CD14-positive monocyte (primary cell): ENCODE measurements around the gene CATSPER1. TPM values are rescaled to one million over a fixed set of nuclear protein-coding genes. Genes with fewer than 3 reads are reported as not detected.

Source experiments
- DNase-seq, 3 donors: peaks; one replicate each; pipeline ENCODE4 v3.0.0-alpha.2; 2011 to 2022
- H2AFZ ChIP-seq: 2 replicates; pipeline ENCODE4 v1.6.0; 2012; ENCODE audit warnings: mild to moderate bottlenecking, low read depth, low read length, inconsistent platforms; ENCODE audit not compliant: insufficient read depth, poor library complexity, severe bottlenecking
- H3K27ac ChIP-seq, 2 donors: 1 replicate in 1 of 2; 2 replicates in 1 of 2; pipeline ENCODE4 v1.5.1; 2012 to 2013; ENCODE audit warnings: low read length in 2 of 2, control low read depth in 1 of 2, inconsistent platforms in 1 of 2, low read depth in 1 of 2, mild to moderate bottlenecking in 1 of 2
- H3K27me3 ChIP-seq, 2 donors: one replicate each; pipeline versions ENCODE4 v1.6.0 to v1.6.1; 2011 to 2013; ENCODE audit warnings: low read length in 2 of 2; ENCODE audit not compliant: control insufficient read depth in 2 of 2, insufficient read depth in 2 of 2
- H3K36me3 ChIP-seq, 2 donors: replicated peaks in 1 of 2; 1 replicate in 1 of 2; 2 replicates in 1 of 2; pipeline versions ENCODE4 v1.5.1 to v1.6.1; 2012 to 2013; ENCODE audit warnings: low read length in 2 of 2, control low read depth in 1 of 2, inconsistent platforms in 1 of 2, mild to moderate bottlenecking in 1 of 2; ENCODE audit not compliant: insufficient read depth in 2 of 2, control insufficient read depth in 1 of 2
- H3K4me1 ChIP-seq, 2 donors: 1 replicate in 1 of 2; 2 replicates in 1 of 2; pipeline versions ENCODE4 v1.5.1 to v1.6.1; 2012 to 2013; ENCODE audit warnings: low read length in 2 of 2, control low read depth in 1 of 2, inconsistent platforms in 1 of 2, mild to moderate bottlenecking in 1 of 2, moderate library complexity in 1 of 2; ENCODE audit not compliant: insufficient read depth in 2 of 2, control insufficient read depth in 1 of 2
- H3K4me2 ChIP-seq: replicated peaks from 2 replicates; pipeline ENCODE3; 2012; ENCODE audit warnings: low read length, moderate library complexity, mild to moderate bottlenecking; ENCODE audit not compliant: poor library complexity, severe bottlenecking; ENCODE audit errors: extremely low read depth
- H3K4me3 ChIP-seq, 3 experiments: fragments of 200-600 bp in 1 of 3; sonication (generic) in 1 of 3; replicated peaks in 1 of 3; 1 replicate in 2 of 3; 2 replicates in 1 of 3; pipeline ENCODE4 v1.5.1; 2011 to 2013; ENCODE audit warnings: low read length in 3 of 3, mild to moderate bottlenecking in 3 of 3, control low read depth in 2 of 3, low read depth in 2 of 3, inconsistent platforms in 1 of 3, moderate library complexity in 1 of 3
- H3K79me2 ChIP-seq: 2 replicates; pipeline ENCODE4 v1.6.0; 2012; ENCODE audit warnings: mild to moderate bottlenecking, control low read depth, inconsistent platforms, low read length, moderate library complexity; ENCODE audit not compliant: insufficient read depth
- H3K9ac ChIP-seq: 2 replicates; pipeline ENCODE4 v1.6.0; 2017; ENCODE audit warnings: low read length, mild to moderate bottlenecking; ENCODE audit not compliant: insufficient read depth, poor library complexity, severe bottlenecking
- H3K9me3 ChIP-seq, 2 donors: replicated peaks in 1 of 2; 1 replicate in 1 of 2; 2 replicates in 1 of 2; pipeline versions ENCODE4 v1.5.1 to v1.6.1; 2012 to 2013; ENCODE audit warnings: low read length in 2 of 2, control low read depth in 1 of 2; ENCODE audit not compliant: control insufficient read depth in 1 of 2, insufficient read depth in 1 of 2
- H4K20me1 ChIP-seq: 2 replicates; pipeline ENCODE4 v1.6.0; 2012; ENCODE audit warnings: mild to moderate bottlenecking, low read length, control low read depth, moderate library complexity; ENCODE audit not compliant: insufficient read depth
- H3K27ac Mint-ChIP-seq, 7 donors: one replicate each; pipeline ENCODE4 v1.8.0; 2020; ENCODE audit warnings: mild to moderate bottlenecking in 7 of 7, mixed read lengths in 7 of 7, moderate library complexity in 6 of 7, inconsistent platforms in 2 of 7
- H3K27me3 Mint-ChIP-seq, 3 donors: one replicate each; pipeline ENCODE4 v1.8.0; 2021 to 2022; ENCODE audit warnings: low read depth in 3 of 3, mild to moderate bottlenecking in 3 of 3, mixed read lengths in 3 of 3, moderate library complexity in 3 of 3, inconsistent platforms in 1 of 3
- H3K36me3 Mint-ChIP-seq, 2 donors: one replicate each; pipeline ENCODE4 v1.8.0; 2020; ENCODE audit warnings: mixed read lengths in 2 of 2, inconsistent platforms in 1 of 2, mild to moderate bottlenecking in 1 of 2
- H3K4me1 Mint-ChIP-seq: one replicate; pipeline ENCODE4 v1.8.0; 2020; ENCODE audit warnings: mild to moderate bottlenecking, mixed read lengths
- H3K4me3 Mint-ChIP-seq, 2 donors: one replicate each; pipeline ENCODE4 v1.8.0; 2020; ENCODE audit warnings: mild to moderate bottlenecking in 2 of 2, mixed read lengths in 2 of 2, moderate library complexity in 1 of 2
- H3K9me3 Mint-ChIP-seq, 7 donors: one replicate each; pipeline ENCODE4 v1.8.0; 2020 to 2022; ENCODE audit warnings: mixed read lengths in 7 of 7, mild to moderate bottlenecking in 6 of 7, moderate library complexity in 6 of 7, inconsistent platforms in 2 of 7
- CTCF ChIP-seq: fragments of 200-600 bp; IDR thresholded peaks from one replicate; pipeline ENCODE4 v1.8.0; 2022; ENCODE audit warnings: antibody characterized with exemption, mild to moderate bottlenecking
- WGBS: methylation state at CpG from one replicate; pipeline ENCODE4 v1.1.5; 2013; ENCODE audit warnings: missing lambda C conversion rate; ENCODE audit not compliant: insufficient coverage; 5-methylcytosine and 5-hydroxymethylcytosine counted together
- intact Hi-C, 2 donors: fragments of 100-400 bp; cut with micrococcal nuclease; formaldehyde crosslinking; loops; one replicate each; pipeline versions ENCODE4 v1.15.0 to v1.15.1; 2023
- polyA plus RNA-seq, 3 donors: library from polyadenylated mRNA; depleted of rRNA in 1 of 3; unstranded in 2 of 3; stranded (reverse) in 1 of 3; fragments of 300-500 nt in 2 of 3; fragments of >200 nt in 1 of 3; fragmentation: Illumina TruSeq in 2 of 3; gene quantifications; 1 replicate in 2 of 3; 2 replicates in 1 of 3; pipeline ENCODE4 v1.2.3, GENCODE V29; 2012 to 2021

CATSPER1 gene
- polyA plus RNA-seq, 3 donors: 15.4 to 24.1 (median 22.0) TPM

GRCh38 chr11:66072081-66072480, 45.8 kb upstream of the CATSPER1 start:
- Histone ChIP-seq H3K4me1 (peaks cover 35 to 45% of the 10 kb centered on the region in 2 donors), H3K4me2 (peak overlapping the region; percentile 82), H3K9ac (no peak overlapping the region), H3K79me2 (peaks cover 51% of the 10 kb centered on the region), H3K9me3 (no peaks in the 10 kb centered on the region), H2AFZ (no peak overlapping the region), H3K27ac (no peak overlapping the region), H3K4me3 (peak overlapping the region in 1 of 3 experiments; percentile 76), H4K20me1 (peaks cover 18% of the 10 kb centered on the region), H3K36me3 (peaks cover 14 to 49% of the 10 kb centered on the region in 2 donors), H3K27me3 (no peaks in the 10 kb centered on the region)
- no peak for TF ChIP-seq CTCF
- WGBS: no CpG with 5 or more reads among the region's 3 CpGs
- Mint-ChIP-seq H3K36me3 (peaks cover 39 to 57% of the 10 kb centered on the region in 2 donors), H3K4me1 (peaks cover 46% of the 10 kb centered on the region), H3K4me3 (peak overlapping the region in 1 of 2 donors; percentile 91), H3K27ac (peak overlapping the region in 2 of 7 donors; percentile 20 to 23), H3K9me3 (peaks cover 0 to 2% (median 0%) of the 10 kb centered on the region in 7 donors), H3K27me3 (peaks cover 0 to 5% (median 0%) of the 10 kb centered on the region in 3 donors)
- intact Hi-C loops: loop anchor here in 1 of 2 donors (5.0 kb wide), 2 partner anchors 40 to 60 kb away; no protein-coding TSS in a partner anchor
- DNase-seq: no peak

- peaks cover 43 to 61% of the 10 kb centered on the region in 2 donors for H3K36me3 Mint-ChIP-seq
- intact Hi-C loops: loop anchor here in 1 of 2 donors (5.0 kb wide), 2 partner anchors 41 to 61 kb away; no protein-coding TSS in a partner anchor
- H4K20me1 ChIP-seq: peaks cover 18% of the 10 kb centered on the region
- H3K9me3 ChIP-seq: no peaks in the 10 kb centered on the region
- peak overlapping the region; percentile 58 for H2AFZ ChIP-seq
- H3K4me1 Mint-ChIP-seq: peaks cover 53% of the 10 kb centered on the region
- peak overlapping the region; percentile 82 for H3K4me2 ChIP-seq
- H3K9ac ChIP-seq: peak overlapping the region; percentile 74
- peak overlapping the region; percentile 86 to 91 for H3K4me3 Mint-ChIP-seq
- peak overlapping the region in 6 of 7 donors; percentile 38 to 86 (median 56) for H3K27ac Mint-ChIP-seq
- H3K27ac ChIP-seq: peak overlapping the region in 1 of 2 donors; percentile 65
- H3K4me1 ChIP-seq: peaks cover 42 to 52% of the 10 kb centered on the region in 2 donors
- TF ChIP-seq CTCF: no peak
- H3K9me3 Mint-ChIP-seq: peaks cover 0 to 2% (median 0%) of the 10 kb centered on the region in 7 donors
- DNase-seq: no peak
- H3K79me2 ChIP-seq: peaks cover 45% of the 10 kb centered on the region
- H3K4me3 ChIP-seq: peak overlapping the region; percentile 64 to 96 (median 76)
- H3K27me3 ChIP-seq: no peaks in the 10 kb centered on the region
- H3K27me3 Mint-ChIP-seq: peaks cover 0 to 5% (median 0%) of the 10 kb centered on the region in 3 donors
- peaks cover 21 to 49% of the 10 kb centered on the region in 2 donors for H3K36me3 ChIP-seq
- 0% methylated on average over 1 of the region's 2 CpGs for WGBS
Measured at GRCh38 chr11:66071381-66071801, 45.1 kb upstream of the CATSPER1 start.
